ENCODE data around the gene TOB1. TPM values are rescaled to one million over a fixed set of nuclear protein-coding genes. Genes with fewer than 3 reads are reported as not detected.

The TOB1 gene
- polyA plus RNA-seq, 3 donors = 37.2 to 40.2 (median 40.2) TPM

Other genes with a start within 250 kb of the TOB1 start
- 10 to 100 TPM in 2 of 3 donors, 1 to 10 TPM in 1; 8.7 to 22.2 (median 21.2) TPM for gene ABCC3, start 231.5 kb downstream of the TOB1 start, polyA plus RNA-seq (ENCODE audit: insufficient read length in 3 of 3)
- gene ANKRD40, start 158.4 kb downstream of the TOB1 start, polyA plus RNA-seq (ENCODE audit: insufficient read length in 3 of 3) = 10 to 100 TPM; 36.8 to 46.3 (median 45.6) TPM
- 100 to 1,000 TPM; 539 to 647 (median 601) TPM for gene LUC7L3, start 146.8 kb downstream of the TOB1 start, polyA plus RNA-seq (ENCODE audit: insufficient read length in 3 of 3)
- under 1 TPM; 0.13 to 0.35 (median 0.30) TPM for gene ANKRD40CL, start 98.8 kb downstream of the TOB1 start, polyA plus RNA-seq (ENCODE audit: insufficient read length in 3 of 3)
- gene WFIKKN2, start 30.8 kb downstream of the TOB1 start, polyA plus RNA-seq (ENCODE audit: insufficient read length in 3 of 3) = 1 to 10 TPM in 2 of 3 donors, under 1 TPM in 1; 0.70 to 1.2 (median 1.1) TPM

Data from renal pelvis (tissue), 3 donors.